GM21717 (cell line): ENCODE data around the gene FKBP14.
"Not testable (repeated sequence)": the region's sequence is repeated elsewhere in the genome, so short reads cannot be mapped to it uniquely, and the experiment has no call there.

ENCODE experiments used
- ATAC-seq: cut with Tn5 transposase; IDR thresholded peaks from one replicate; pipeline ENCODE4 v1.9.1; 2021; ENCODE audit warnings: mild to moderate bottlenecking, moderate library complexity; ENCODE audit not compliant: unreplicated experiment

FKBP14 gene

DNA sequence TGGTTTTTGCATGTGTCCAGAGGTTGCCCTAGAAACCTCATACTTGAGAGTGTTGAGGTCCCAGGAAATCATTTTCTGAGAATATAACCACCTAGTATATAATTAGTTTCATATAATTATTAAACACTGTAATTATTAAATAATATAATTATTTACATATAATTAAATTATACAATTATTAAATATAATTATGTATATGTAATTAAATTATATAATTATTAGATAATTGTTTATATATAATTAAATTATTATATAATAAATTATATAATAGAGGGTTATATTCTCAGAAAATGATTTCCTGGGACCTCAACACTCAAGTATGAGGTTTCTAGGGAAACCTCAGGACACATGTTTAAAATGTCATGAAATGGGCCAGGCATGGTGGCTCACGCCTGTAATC lies 64.5 kb downstream of the FKBP14 start:
- ATAC-seq = no peak

DNA sequence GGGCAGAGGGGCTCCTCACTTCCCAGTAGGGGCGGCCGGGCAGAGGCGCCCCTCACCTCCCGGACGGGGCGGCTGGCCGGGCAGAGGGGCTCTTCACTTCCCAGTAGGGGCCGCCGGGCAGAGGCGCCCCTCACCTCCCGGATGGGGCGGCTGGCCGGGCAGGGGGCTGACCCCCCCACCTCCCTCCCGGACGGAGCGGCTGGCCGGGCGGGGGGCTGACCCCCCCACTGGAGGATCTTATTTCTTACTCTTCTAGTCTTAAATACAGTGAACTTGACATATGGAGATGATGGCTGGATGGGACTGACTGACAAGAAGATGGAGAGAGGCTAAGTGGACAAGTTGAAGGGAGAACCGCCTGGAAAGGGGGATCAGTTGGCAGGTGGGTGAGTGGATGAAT lies 64.9 kb downstream of the FKBP14 start:
- not testable (repeated sequence) for ATAC-seq
